Measurements from ENCODE around the gene SEC63.

GRCh38 chr6:107928984-107929383 is 29.0 kb downstream of the SEC63 start:
- TF ChIP-seq EZH2 (IDR thresholded peaks at IDR 0.05; ENCODE audit: insufficient read depth, poor library complexity, severe bottlenecking), result no peak
- no peak for TF ChIP-seq EZH2phosphoT487 (IDR thresholded peaks at IDR 0.05; ENCODE audit: insufficient read depth, low read depth)
